HG02642 (cell line): ENCODE results near the gene OR2D3.
"Not testable (repeated sequence)": the region's sequence is repeated elsewhere in the genome, so short reads cannot be mapped to it uniquely, and the experiment has no call there.

ENCODE experiments used
- ATAC-seq: cut with Tn5 transposase; IDR thresholded peaks from one replicate; pipeline ENCODE4 v1.9.1; 2021; ENCODE audit warnings: mild to moderate bottlenecking; ENCODE audit not compliant: unreplicated experiment, poor library complexity

OR2D3 gene

GRCh38 chr11:6920702-6921101 is at the start of gene OR2D3:
OR2D3 (plus strand) TSS chr11:6921002; CDS start chr11:6921002, 0 bp downstream.
- ATAC-seq, result no peak

- no peak for ATAC-seq
Observed at GRCh38 chr11:6871278-6871677, 49.5 kb upstream of the OR2D3 start.

- no peak for ATAC-seq
Observed at GRCh38 chr11:6875761-6876160, 45.0 kb upstream of the OR2D3 start.

- no peak for ATAC-seq
Observed at GRCh38 chr11:6876325-6876724, 44.5 kb upstream of the OR2D3 start, which contains the start of gene OR10A4. OR10A4 (plus strand) TSS chr11:6876625; CDS start chr11:6876648, 23 bp downstream.

GRCh38 chr11:6876914-6877313 is 43.9 kb upstream of the OR2D3 start:
- no peak for ATAC-seq

- ATAC-seq, result no peak
Observed at GRCh38 chr11:6882751-6883150, 38.1 kb upstream of the OR2D3 start.

- not testable (repeated sequence) for ATAC-seq
Observed at GRCh38 chr11:6887711-6888110, 33.1 kb upstream of the OR2D3 start.

- no peak for ATAC-seq
Observed at GRCh38 chr11:6888830-6889229, 32.0 kb upstream of the OR2D3 start.

GRCh38 chr11:6889835-6890234 is 31.0 kb upstream of the OR2D3 start:
- ATAC-seq, result no peak

- no peak for ATAC-seq
Observed at GRCh38 chr11:6892400-6892799, 28.4 kb upstream of the OR2D3 start, which contains the start of gene OR2D2. OR2D2 (minus strand) TSS chr11:6892500; CDS start chr11:6892500, 0 bp downstream.

- no peak for ATAC-seq
Observed at GRCh38 chr11:6894097-6894496, 26.7 kb upstream of the OR2D3 start.

- peak; percentile 90 for ATAC-seq
Observed at GRCh38 chr11:6895010-6895409, 25.8 kb upstream of the OR2D3 start.

GRCh38 chr11:6898911-6899310 is 21.9 kb upstream of the OR2D3 start:
- ATAC-seq, result no peak

GRCh38 chr11:6900327-6900999 is 20.3 kb upstream of the OR2D3 start:
- ATAC-seq, result no peak

- ATAC-seq, result not testable (repeated sequence)
Observed at GRCh38 chr11:6904804-6905203, 16.0 kb upstream of the OR2D3 start.

- no peak for ATAC-seq
Observed at GRCh38 chr11:6911378-6911777, 9.4 kb upstream of the OR2D3 start.

GRCh38 chr11:6911948-6912347 is 8.9 kb upstream of the OR2D3 start:
- no peak for ATAC-seq

- ATAC-seq, result no peak
Observed at GRCh38 chr11:6919698-6920097, 1.1 kb upstream of the OR2D3 start.

GRCh38 chr11:6925007-6925577 is 4.3 kb downstream of the OR2D3 start:
- no peak for ATAC-seq

GRCh38 chr11:6925636-6926207 is 4.9 kb downstream of the OR2D3 start:
- peak; percentile 13 for ATAC-seq

- peak; percentile 79 for ATAC-seq
Observed at GRCh38 chr11:6926208-6927029, 5.6 kb downstream of the OR2D3 start, which contains the start of gene ZNF215. ZNF215 (plus strand) TSS chr11:6926426; CDS start chr11:6932273, 5,847 bp downstream.
